ENCODE measurements around the gene FAM163B.

Gene FAM163B

DNA sequence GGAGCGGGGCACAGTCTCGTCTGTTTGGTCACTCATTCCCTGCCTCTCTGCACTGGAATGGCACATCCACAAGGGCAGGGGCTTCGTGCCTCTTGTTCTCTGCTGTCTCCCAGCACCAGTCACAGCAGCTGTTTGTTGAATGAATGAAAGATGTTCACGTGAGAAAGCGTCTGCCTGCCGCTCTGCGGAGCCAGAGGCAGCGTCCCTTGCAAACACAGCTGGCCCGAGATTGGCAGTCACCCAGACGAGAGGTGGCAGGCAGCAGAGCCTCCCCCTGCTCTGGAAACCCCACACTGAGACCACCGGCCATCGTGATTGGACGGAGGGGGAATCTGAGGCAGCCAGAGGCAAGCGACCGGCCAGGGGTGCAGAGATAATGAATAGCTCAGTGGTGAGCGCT is 6.0 kb upstream of the FAM163B start:
- DNase-seq = no peak

DNA sequence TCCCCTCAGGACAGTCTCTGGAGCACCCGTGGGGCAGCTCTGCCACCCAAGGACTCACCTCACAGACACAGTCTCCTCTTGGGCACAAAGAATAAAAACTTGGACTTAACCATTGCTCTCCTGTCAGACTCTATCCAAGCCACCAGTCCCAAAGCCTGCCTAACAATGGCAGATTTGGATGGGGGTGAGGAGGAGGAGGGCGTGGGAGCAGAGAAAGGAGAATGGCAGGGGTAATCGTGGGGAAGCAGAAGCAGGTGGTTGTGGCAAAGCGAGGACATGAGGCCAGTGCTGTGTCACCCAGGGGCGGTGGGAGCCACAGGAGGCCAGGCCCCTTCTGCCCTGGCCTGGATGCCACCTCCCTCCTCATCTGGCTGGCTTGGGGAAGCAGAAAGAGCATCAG is 5.5 kb upstream of the FAM163B start:
- DNase-seq = no peak

- no peak for DNase-seq
These were observed 4.9 kb upstream of the FAM163B start for GRCh38 chr9:133614056-133614455.

DNA sequence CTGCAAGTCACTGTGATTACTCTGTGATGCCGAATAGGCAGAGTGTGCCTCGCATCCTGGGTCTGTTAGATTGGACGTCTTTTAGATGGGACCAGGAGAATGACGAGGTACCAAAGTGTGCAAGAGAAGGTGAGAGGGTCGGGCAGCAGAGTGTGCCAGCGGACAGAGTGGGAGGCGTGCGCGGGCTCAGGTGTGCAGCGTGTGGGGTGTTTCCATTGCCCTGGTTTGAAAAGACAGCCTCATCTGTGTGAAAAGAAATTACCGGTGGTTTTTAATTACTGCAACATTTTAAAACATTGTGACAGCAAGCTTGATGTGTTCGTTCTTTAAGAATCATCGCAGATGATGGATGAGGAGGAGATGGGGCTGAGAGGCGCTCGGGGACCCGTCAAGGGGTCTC is 4.2 kb upstream of the FAM163B start:
- DNase-seq = no peak

- no peak for DNase-seq
These were observed 3.6 kb upstream of the FAM163B start for GRCh38 chr9:133612816-133613215.

- no peak for DNase-seq
These were observed 2.9 kb upstream of the FAM163B start for GRCh38 chr9:133612051-133612450.

DNA sequence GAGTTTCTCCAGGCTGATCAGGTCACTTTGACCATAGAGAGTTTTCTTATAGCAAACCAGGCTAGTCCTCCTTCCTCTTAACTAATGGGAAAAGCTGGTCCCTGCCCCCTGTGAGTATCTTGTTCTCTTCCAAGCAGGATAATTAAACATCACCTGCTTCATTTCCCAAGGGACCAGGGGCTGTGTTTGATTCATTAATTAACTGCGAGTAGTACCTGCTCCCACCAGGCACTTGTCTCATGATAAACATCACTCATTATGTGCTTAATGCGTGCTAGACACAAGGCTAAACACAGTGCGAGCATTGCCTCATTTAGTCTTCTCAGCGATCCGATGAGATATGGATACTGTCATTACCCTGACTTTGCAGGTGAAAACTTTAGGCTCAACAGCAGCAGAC is 1.7 kb upstream of the FAM163B start:
- DNase-seq = peak; percentile 31

GRCh38 chr9:133608889-133609288 is 300 bp downstream of the FAM163B start:
- DNase-seq = no peak

DNA sequence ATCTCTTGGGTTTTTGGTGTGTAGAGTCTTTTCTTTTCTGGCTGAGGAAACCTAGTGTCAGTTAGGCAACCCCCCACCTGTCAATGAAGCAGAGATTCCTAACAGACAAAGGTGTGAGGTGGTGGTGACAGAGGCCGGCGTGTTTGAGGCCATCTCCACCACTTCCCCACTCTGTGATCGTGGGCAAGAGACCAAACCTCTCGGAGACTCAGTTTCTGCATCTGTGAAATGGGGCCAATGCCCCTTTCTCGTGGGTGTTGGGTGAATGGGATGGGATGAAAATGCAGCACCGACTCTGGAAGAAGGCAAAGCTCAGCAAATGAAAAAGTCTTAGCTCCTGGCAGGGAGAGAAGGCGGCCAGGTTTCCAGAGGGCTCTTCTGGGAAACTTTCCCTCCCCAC is 807 bp downstream of the FAM163B start:
- no peak for DNase-seq

DNA sequence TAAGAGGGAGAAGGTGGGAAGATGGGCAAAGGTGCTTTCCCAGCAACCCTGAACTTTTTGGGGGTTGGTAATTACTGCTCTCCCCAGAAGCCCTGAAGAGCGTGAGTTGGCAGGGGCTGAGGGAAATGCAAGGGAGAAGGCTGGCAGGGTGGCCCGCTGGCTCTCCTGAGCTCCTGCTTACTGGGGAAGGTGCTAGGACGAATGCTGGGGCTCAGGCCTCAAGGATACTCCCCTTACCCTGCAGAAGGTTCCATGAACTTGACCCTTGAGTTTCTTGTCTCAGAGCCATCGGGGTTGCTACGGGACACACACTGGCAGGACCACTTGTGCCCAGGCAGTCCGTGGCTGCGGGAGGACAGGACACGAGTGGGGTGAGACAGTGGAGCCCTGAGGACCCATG is 1.2 kb downstream of the FAM163B start:
- no peak for DNase-seq

DNA sequence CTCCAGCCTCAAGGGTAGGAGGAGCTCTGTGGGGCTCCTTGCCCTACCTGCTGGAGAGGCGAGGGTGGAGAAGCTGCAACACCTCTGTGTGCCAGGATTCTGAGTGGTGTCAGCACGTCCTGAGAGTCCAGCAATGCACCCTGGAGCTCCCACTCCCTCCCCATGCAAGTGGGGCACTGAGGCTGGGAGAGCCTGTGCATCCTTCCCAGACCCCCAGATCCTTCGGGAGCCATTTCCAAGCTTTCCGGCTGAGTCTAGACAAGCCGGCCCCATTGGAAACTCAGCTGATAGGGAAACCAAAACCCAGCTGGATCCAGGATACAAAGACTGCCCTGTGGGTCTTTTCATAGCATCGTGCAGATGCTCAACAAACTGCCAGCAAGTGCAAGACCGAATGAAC is 1.8 kb downstream of the FAM163B start:
- no peak for DNase-seq

GRCh38 chr9:133606708-133607025 is 2.5 kb downstream of the FAM163B start:
- no peak for DNase-seq

DNA sequence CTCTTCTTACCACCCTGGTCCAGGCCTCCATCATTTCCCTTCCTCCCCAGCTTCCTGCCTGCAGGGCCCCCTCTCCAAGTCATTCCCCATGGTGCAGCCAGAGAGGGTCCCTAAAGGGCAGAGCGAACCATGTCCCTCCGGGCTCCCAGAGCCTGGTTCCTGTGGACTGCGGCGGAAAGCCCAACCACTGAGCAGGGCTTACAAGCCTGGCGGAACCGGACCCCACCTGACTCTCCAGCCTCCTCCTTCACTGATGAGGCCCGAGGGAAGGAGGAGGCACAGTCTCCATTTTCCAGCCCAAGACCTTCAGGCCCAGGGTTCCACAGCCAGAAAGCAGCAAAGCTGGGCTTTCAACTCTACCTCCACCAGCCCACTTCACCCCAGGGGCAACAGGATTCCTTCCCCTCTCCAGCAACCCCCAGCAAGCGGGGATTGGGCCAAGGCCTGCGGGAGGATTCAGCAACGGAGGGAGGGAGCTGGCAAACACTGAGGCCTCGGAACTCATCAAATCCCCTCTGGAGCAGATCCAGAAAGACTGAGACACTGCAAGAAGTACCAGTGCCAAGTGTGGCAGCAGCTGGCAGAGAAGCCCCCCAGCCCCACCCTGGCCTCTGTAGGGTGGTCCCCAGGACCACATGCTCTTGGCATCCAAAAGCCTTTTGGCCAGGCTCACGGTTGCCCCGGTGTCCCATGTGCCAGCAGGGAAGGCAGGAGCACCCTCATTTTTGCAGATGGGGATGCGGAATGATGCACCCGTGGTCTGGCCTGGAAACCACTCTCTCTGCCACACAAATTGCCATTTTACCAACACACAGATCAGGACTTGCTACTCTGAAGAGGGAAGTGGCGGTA is 3.1 kb downstream of the FAM163B start:
- no peak for DNase-seq

DNA sequence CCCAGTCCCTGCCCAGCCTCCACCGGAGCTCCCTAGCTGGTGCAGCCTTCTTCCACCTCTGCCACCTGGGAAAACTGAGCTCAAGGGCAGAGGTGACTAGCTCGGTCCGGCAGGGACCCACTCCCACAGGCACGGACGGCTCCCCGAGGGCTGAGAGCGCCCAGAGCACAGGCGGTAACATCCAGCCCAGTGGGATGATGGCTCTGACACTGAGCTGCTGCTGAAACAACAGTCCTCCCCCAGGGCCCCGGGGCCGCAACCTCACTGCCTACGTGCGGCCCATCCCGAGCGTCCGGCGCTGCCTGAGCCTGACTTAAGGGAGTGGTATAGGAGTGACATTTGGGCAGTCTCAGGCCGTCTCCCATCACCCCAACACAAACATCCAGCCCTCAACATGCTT is 3.7 kb downstream of the FAM163B start:
- no peak for DNase-seq

GRCh38 chr9:133604856-133605255 is 4.3 kb downstream of the FAM163B start:
- no peak for DNase-seq

- DNase-seq = no peak
These were observed 5.0 kb downstream of the FAM163B start for GRCh38 chr9:133604214-133604613.

DNA sequence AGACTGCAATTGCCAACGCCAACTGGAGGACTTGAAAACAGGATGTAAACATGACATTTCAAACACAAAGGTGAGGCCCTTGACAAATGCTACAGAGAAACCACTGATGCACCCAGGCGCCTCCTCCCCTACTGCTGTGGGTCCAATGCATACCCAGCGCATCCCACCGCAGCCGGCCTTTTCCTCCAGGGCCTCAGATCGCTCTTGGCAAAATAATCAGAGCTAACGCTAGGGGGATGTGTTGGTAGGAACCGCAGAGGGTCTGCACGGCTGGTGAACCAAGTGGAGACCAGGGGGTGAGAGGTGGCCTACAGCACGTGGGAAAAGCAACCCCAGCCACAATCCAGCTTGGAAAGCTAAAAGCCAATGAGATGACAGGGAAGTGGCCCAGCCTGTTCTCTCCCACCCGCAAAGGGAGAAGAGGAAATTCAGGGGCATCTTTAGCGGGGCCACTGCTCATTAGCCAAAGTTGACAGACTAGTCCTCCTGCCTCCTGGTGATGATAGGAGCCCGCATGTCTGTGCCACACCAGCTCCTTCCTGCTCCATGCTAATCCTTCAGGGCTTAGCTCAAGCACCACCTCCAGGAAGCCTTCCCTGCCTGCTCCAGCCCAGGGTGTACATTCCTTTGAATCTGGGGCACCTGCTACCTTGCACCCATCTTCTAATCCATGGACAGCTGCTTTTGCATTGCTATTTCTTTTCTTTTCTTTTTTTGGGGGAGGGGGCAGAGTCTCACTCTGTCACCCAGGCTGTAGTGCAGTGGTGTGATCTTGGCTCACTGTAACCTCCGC is 5.9 kb downstream of the FAM163B start:
- no peak for DNase-seq

DNA sequence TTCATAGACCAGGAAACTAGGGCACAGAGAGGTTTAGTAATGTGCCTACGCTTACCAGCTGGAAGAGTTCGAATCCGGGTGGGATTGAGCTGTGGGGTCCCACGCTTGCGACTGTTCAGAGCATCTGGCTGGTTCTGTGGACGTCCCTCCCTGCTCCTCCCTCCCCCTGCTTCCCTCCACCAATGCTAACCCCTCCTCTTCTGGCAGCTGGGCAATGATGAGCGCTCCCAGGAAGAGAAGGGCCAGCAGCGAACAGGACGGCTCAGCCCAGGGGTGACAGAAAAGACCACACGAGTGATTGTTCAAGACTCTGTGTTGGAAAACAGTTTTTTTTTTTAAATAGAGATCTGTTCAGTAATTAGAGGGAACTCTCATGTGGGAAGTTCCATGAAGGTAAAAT is 6.9 kb downstream of the FAM163B start:
- no peak for DNase-seq

DNA sequence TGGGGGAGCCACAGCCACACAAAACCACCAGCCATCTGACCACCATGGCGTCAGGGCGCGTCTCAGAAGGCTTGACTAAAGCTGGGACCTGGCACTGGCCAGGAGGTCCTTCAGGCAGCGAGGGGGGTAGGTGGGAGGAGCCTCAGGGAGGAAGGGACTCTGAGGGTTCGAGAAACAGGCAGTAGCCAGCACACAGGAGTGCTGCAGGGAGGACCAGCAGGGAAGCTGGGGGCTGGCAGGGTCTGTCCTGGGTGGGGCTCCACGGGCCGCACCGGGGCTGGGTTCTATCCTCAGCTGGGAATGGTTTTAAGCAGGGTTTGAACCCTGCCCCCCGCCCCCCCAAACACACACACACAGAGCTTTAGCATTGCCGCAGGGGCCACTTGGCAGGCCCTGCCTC is 7.4 kb downstream of the FAM163B start:
- DNase-seq = no peak

DNA sequence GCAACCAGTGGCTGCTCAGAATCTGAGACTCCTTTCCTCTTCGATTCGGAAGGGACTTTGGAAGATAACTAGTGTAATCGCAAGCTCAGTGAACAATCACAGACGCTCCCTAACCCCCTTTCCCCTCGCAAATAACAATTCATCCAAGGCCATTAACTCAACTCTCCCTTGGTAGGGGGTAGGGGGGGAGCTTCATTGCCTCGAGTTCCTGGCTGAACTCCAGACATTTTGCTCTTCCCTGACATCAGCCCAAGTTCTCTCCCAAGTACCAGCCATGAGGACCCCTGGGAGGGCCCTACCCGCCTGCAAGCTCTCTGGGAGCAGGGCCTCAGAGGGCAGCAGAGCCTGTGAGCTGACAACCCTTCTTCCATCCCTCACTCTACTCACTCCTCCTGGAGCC is 8.4 kb downstream of the FAM163B start:
- no peak for DNase-seq

GRCh38 chr9:133599470-133600173 is 9.6 kb downstream of the FAM163B start:
- DNase-seq = no peak

GRCh38 chr9:133598978-133599377 is 10.2 kb downstream of the FAM163B start:
- DNase-seq = no peak

GRCh38 chr9:133597316-133597957 is 11.8 kb downstream of the FAM163B start:
- no peak for DNase-seq
